Fibroblast of lung (primary cell): ENCODE results near the gene C16orf89. TPM values are rescaled to one million over a fixed set of nuclear protein-coding genes. Genes with fewer than 3 reads are reported as not detected.

Source experiments
- DNase-seq, 2 donors: peaks; one replicate each; pipeline versions ENCODE4 v3.0.0 to v3.0.0-alpha.2; 2010; ENCODE audit warnings: low read depth in 2 of 2
- H2AFZ ChIP-seq: 2 replicates; pipeline ENCODE4 v1.5.1; 2012; ENCODE audit warnings: low read length, control low read depth, inconsistent platforms
- H3K27ac ChIP-seq: 2 replicates; pipeline ENCODE4 v1.5.1; 2011; ENCODE audit warnings: low read length, control low read depth; ENCODE audit not compliant: insufficient read depth
- H3K27me3 ChIP-seq: 2 replicates; pipeline ENCODE4 v1.5.1; 2011; ENCODE audit warnings: mild to moderate bottlenecking, low read length; ENCODE audit not compliant: control insufficient read depth, insufficient read depth
- H3K36me3 ChIP-seq: 2 replicates; pipeline ENCODE4 v1.5.1; 2011; ENCODE audit warnings: low read length; ENCODE audit not compliant: control insufficient read depth, insufficient read depth
- H3K4me1 ChIP-seq: 2 replicates; pipeline ENCODE4 v1.5.1; 2011; ENCODE audit warnings: low read length; ENCODE audit not compliant: control insufficient read depth, insufficient read depth; ENCODE audit errors: extremely low read depth
- H3K4me2 ChIP-seq: 2 replicates; pipeline ENCODE4 v1.5.1; 2011; ENCODE audit warnings: low read length, control low read depth; ENCODE audit not compliant: insufficient read depth; ENCODE audit errors: extremely low read depth
- H3K4me3 ChIP-seq, 4 experiments: fragments of 200-600 bp in 1 of 4; sonication (generic) in 1 of 4; replicated peaks in 1 of 4; 2 replicates each; pipeline ENCODE4 v1.5.1; 2011 to 2016; ENCODE audit warnings: low read length in 4 of 4, low read depth in 3 of 4, mild to moderate bottlenecking in 3 of 4, control low read depth in 2 of 4, inconsistent platforms in 1 of 4, mixed read lengths in 1 of 4; ENCODE audit not compliant: insufficient read depth in 1 of 4; ENCODE audit errors: control extremely low read depth in 1 of 4
- H3K79me2 ChIP-seq: 2 replicates; pipeline ENCODE4 v1.5.1; 2012; ENCODE audit warnings: mild to moderate bottlenecking, low read length, inconsistent platforms; ENCODE audit not compliant: control insufficient read depth, insufficient read depth
- H3K9ac ChIP-seq: 2 replicates; pipeline ENCODE4 v1.5.1; 2011; ENCODE audit warnings: mild to moderate bottlenecking, low read length, control low read depth; ENCODE audit not compliant: insufficient read depth
- H3K9me3 ChIP-seq: 2 replicates; pipeline ENCODE4 v1.5.1; 2012; ENCODE audit warnings: low read depth, low read length; ENCODE audit not compliant: control insufficient read depth, insufficient read depth
- H4K20me1 ChIP-seq: 2 replicates; pipeline ENCODE4 v1.5.1; 2011; ENCODE audit warnings: low read length; ENCODE audit not compliant: control insufficient read depth, insufficient read depth; ENCODE audit errors: extremely low read depth
- CTCF ChIP-seq, 2 donors: IDR thresholded peaks in 1 of 2; conservative IDR thresholded peaks in 1 of 2; 1 replicate in 1 of 2; 2 replicates in 1 of 2; pipeline ENCODE4 v1.5.1; 2011 to 2012; ENCODE audit warnings: low read length in 2 of 2, control low read depth in 1 of 2, inconsistent platforms in 1 of 2, low read depth in 1 of 2, mild to moderate bottlenecking in 1 of 2
- EZH2 ChIP-seq: IDR thresholded peaks from 2 replicates; pipeline ENCODE4 v1.5.1; 2012; ENCODE audit warnings: low read length, control low read depth, mild to moderate bottlenecking; ENCODE audit errors: missing control alignments
- polyA plus RNA-seq, 2 donors: library from polyadenylated mRNA; depleted of rRNA in 1 of 2; stranded (reverse) in 1 of 2; unstranded in 1 of 2; fragments of >200 nt; gene quantifications; 2 replicates each; pipeline ENCODE4 v1.2.1, GENCODE V29; 2011 to 2012; ENCODE audit warnings: missing spikeins in 1 of 2
- total RNA-seq: library from RNA; depleted of rRNA; stranded (reverse); fragments of >200 nt; gene quantifications from 2 replicates; pipeline ENCODE4 v1.2.1, GENCODE V29; 2014

Gene C16orf89
- total and polyA plus RNA-seq, 2 donors (not counting 1 experiment from before 2014, with no cell fraction given): 0.53 to 5.9 TPM

GRCh38 chr16:5036228-5037156 lies 29.3 kb downstream of the C16orf89 start:
- Histone ChIP-seq H3K36me3 (no peaks in the 10 kb centered on the region), H2AFZ (no peak overlapping the region), H3K9me3 (no peaks in the 10 kb centered on the region), H3K4me3 (no peak overlapping the region), H3K4me1 (peaks cover 2% of the 10 kb centered on the region), H3K27me3 (no peaks in the 10 kb centered on the region), H4K20me1 (no peaks in the 10 kb centered on the region), H3K4me2 (no peak overlapping the region), H3K9ac (no peak overlapping the region), H3K79me2 (no peaks in the 10 kb centered on the region), H3K27ac (no peak overlapping the region)
- DNase-seq: peak in 1 of 2 donors; percentile 70
- TF ChIP-seq EZH2: no peak
- TF ChIP-seq CTCF (conservative IDR thresholded peaks at IDR 0.05 in 1 of 2, IDR thresholded peaks at IDR 0.05 in 1 of 2; ENCODE audit: low read depth in 1 of 2, low read length in 2 of 2): no peak

- peaks cover 2% of the 10 kb centered on the region for H3K4me1 ChIP-seq
- no peaks in the 10 kb centered on the region for H3K79me2 ChIP-seq
- no peak for DNase-seq
- H3K27me3 ChIP-seq: no peaks in the 10 kb centered on the region
- no peaks in the 10 kb centered on the region for H3K9me3 ChIP-seq
- H3K27ac ChIP-seq: no peak overlapping the region
- H2AFZ ChIP-seq: no peak overlapping the region
- H3K36me3 ChIP-seq: no peaks in the 10 kb centered on the region
- H3K4me3 ChIP-seq: no peak overlapping the region
- H3K4me2 ChIP-seq: no peak overlapping the region
- no peak for TF ChIP-seq EZH2
- no peak for TF ChIP-seq CTCF (conservative IDR thresholded peaks at IDR 0.05 in 1 of 2, IDR thresholded peaks at IDR 0.05 in 1 of 2; ENCODE audit: low read depth in 1 of 2, low read length in 2 of 2)
- no peak overlapping the region for H3K9ac ChIP-seq
- no peaks in the 10 kb centered on the region for H4K20me1 ChIP-seq
These were observed 29.9 kb downstream of the C16orf89 start for GRCh38 chr16:5035909-5036227.

GRCh38 chr16:5034167-5034523 lies 31.6 kb downstream of the C16orf89 start:
- TF ChIP-seq CTCF (conservative IDR thresholded peaks at IDR 0.05 in 1 of 2, IDR thresholded peaks at IDR 0.05 in 1 of 2; ENCODE audit: low read depth in 1 of 2, low read length in 2 of 2) (no peak), EZH2 (no peak)
- peak overlapping the region; percentile 92 for H3K4me2 ChIP-seq
- H2AFZ ChIP-seq: peak overlapping the region; percentile 94
- H3K79me2 ChIP-seq: no peaks in the 10 kb centered on the region
- peak overlapping the region; percentile 64 to 91 (median 84) for H3K4me3 ChIP-seq
- no peaks in the 10 kb centered on the region for H4K20me1 ChIP-seq
- peak overlapping the region; percentile 72 for H3K9ac ChIP-seq
- peaks cover 2% of the 10 kb centered on the region for H3K4me1 ChIP-seq
- H3K9me3 ChIP-seq: no peaks in the 10 kb centered on the region
- no peaks in the 10 kb centered on the region for H3K27me3 ChIP-seq
- peak overlapping the region; percentile 46 for H3K27ac ChIP-seq
- no peak for DNase-seq
- no peaks in the 10 kb centered on the region for H3K36me3 ChIP-seq
